HG02884 (cell line): Measurements from ENCODE around the gene WNK1.

ENCODE experiments used
- ATAC-seq: cut with Tn5 transposase; IDR thresholded peaks from one replicate; pipeline ENCODE4 v1.9.1; 2021; ENCODE audit warnings: mild to moderate bottlenecking, moderate library complexity; ENCODE audit not compliant: unreplicated experiment

The WNK1 gene

GRCh38 chr12:851343-851742 is 99.0 kb downstream of the WNK1 start:
- no peak for ATAC-seq

- ATAC-seq, result no peak
These were observed 99.5 kb downstream of the WNK1 start for GRCh38 chr12:851913-852312.

GRCh38 chr12:852864-853263 is 100.5 kb downstream of the WNK1 start:
- no peak for ATAC-seq

- ATAC-seq, result no peak
These were observed 105.2 kb downstream of the WNK1 start for GRCh38 chr12:857611-858010.

GRCh38 chr12:862303-862911 is 110.0 kb downstream of the WNK1 start:
- ATAC-seq, result no peak

- no peak for ATAC-seq
These were observed 110.9 kb downstream of the WNK1 start for GRCh38 chr12:863285-863684.

GRCh38 chr12:865614-866013 is 113.2 kb downstream of the WNK1 start:
- ATAC-seq, result no peak

GRCh38 chr12:867905-868304 is 115.5 kb downstream of the WNK1 start:
- ATAC-seq, result no peak

GRCh38 chr12:868722-869121 is 116.3 kb downstream of the WNK1 start:
- no peak for ATAC-seq

GRCh38 chr12:870378-870777 is 118.0 kb downstream of the WNK1 start:
- ATAC-seq, result no peak

GRCh38 chr12:873954-874353 is 121.6 kb downstream of the WNK1 start:
- no peak for ATAC-seq

GRCh38 chr12:879641-880040 is 127.3 kb downstream of the WNK1 start:
- ATAC-seq, result no peak

- ATAC-seq, result no peak
These were observed 128.3 kb downstream of the WNK1 start for GRCh38 chr12:880656-881055.

- ATAC-seq, result no peak
These were observed 132.5 kb downstream of the WNK1 start for GRCh38 chr12:884746-885414.

GRCh38 chr12:885701-886100 is 133.3 kb downstream of the WNK1 start:
- no peak for ATAC-seq

- no peak for ATAC-seq
These were observed 133.8 kb downstream of the WNK1 start for GRCh38 chr12:886206-886605.

GRCh38 chr12:894226-894625 is 141.8 kb downstream of the WNK1 start:
- ATAC-seq, result no peak

GRCh38 chr12:896031-896430 is 143.7 kb downstream of the WNK1 start:
- ATAC-seq, result no peak

GRCh38 chr12:897386-897785 is 145.0 kb downstream of the WNK1 start:
- no peak for ATAC-seq

- no peak for ATAC-seq
These were observed 150.2 kb downstream of the WNK1 start for GRCh38 chr12:902581-902980.

GRCh38 chr12:903055-903454 is 150.7 kb downstream of the WNK1 start:
- no peak for ATAC-seq

- ATAC-seq, result no peak
These were observed 151.6 kb downstream of the WNK1 start for GRCh38 chr12:904010-904414.
